Measurements from ENCODE around the gene KLRC1.
"Not testable (repeated sequence)": the region's sequence is repeated elsewhere in the genome, so short reads cannot be mapped to it uniquely, and the experiment has no call there.

The KLRC1 gene

GRCh38 chr12:10409392-10409791 lies 43.8 kb downstream of the KLRC1 start, which contains the start of gene KLRC4:
Gene KLRC4, minus strand, starts transcription at chr12:10409757. Its CDS starts 182 bp downstream, at chr12:10409575.
- DNase-seq: no peak

GRCh38 chr12:10408842-10409241 lies 44.3 kb downstream of the KLRC1 start:
- DNase-seq: no peak

- DNase-seq: no peak
These were observed 46.5 kb downstream of the KLRC1 start for GRCh38 chr12:10406725-10407124.

- DNase-seq: no peak
These were observed 47.9 kb downstream of the KLRC1 start for GRCh38 chr12:10405294-10405693.

- DNase-seq: no peak
These were observed 48.4 kb downstream of the KLRC1 start for GRCh38 chr12:10404798-10405197.

GRCh38 chr12:10400829-10401228 lies 52.3 kb downstream of the KLRC1 start:
- DNase-seq: no peak

GRCh38 chr12:10398168-10398567 lies 55.0 kb downstream of the KLRC1 start:
- DNase-seq: no peak

GRCh38 chr12:10397296-10397695 lies 55.9 kb downstream of the KLRC1 start:
- no peak for DNase-seq

GRCh38 chr12:10396176-10396575 lies 57.0 kb downstream of the KLRC1 start:
- DNase-seq: not testable (repeated sequence)

Measured in activated CD4-positive, alpha-beta T cell treated with anti-CD3 and anti-CD28 coated beads, Interleukin-2, amount 50 U/mL, for 48 hours (primary cell).